H1 (cell line): ENCODE results near the gene TMEM120A. TPM values are rescaled to one million over a fixed set of nuclear protein-coding genes. Genes with fewer than 3 reads are reported as not detected.
"Not testable (repeated sequence)": the region's sequence is repeated elsewhere in the genome, so short reads cannot be mapped to it uniquely, and the experiment has no call there.

Experiments used
- CTCF ChIA-PET: fragments of 300-600 bp; sonication (Branson Sonifier 250); formaldehyde crosslinking; loops from one replicate; lab custom pipeline; 2021; ENCODE audit not compliant: partially characterized antibody; lab: Charles Lee
- POLR2A ChIA-PET: fragments of 300-600 bp; sonication (Branson Sonifier 250); formaldehyde crosslinking; loops from one replicate; lab custom pipeline; 2021; ENCODE audit warnings: inconsistent platforms; ENCODE audit not compliant: partially characterized antibody; lab: Charles Lee
- DNase-seq, 2 experiments: peaks; one replicate each; pipeline versions ENCODE4 v3.0.0 to v3.0.0-alpha.2; 2010 to 2022; ENCODE audit warnings: low spot score in 2 of 2, low read depth in 1 of 2, mixed read lengths in 1 of 2
- FAIRE-seq: peaks from 2 replicates; lab custom pipeline; 2011; peaks lifted over from hg19 to GRCh38; lab: Jason Lieb, UNC
- H2AFZ ChIP-seq: 2 replicates; pipeline ENCODE4 v1.8.1; 2012; ENCODE audit warnings: low read length, inconsistent platforms
- H2AK5ac ChIP-seq: 2 replicates; pipeline ENCODE4 v1.6.1; 2013; ENCODE audit warnings: low read depth, low read length
- H2BK120ac ChIP-seq: replicated peaks from 2 replicates; pipeline ENCODE3; 2013; ENCODE audit warnings: low read depth, low read length, inconsistent platforms
- H2BK12ac ChIP-seq: 2 replicates; pipeline ENCODE4 v1.6.1; 2013; ENCODE audit warnings: low read depth, low read length
- H2BK15ac ChIP-seq: 2 replicates; pipeline ENCODE4 v1.6.1; 2013; ENCODE audit warnings: low read length
- H2BK20ac ChIP-seq: 2 replicates; pipeline ENCODE4 v1.6.1; 2013; ENCODE audit warnings: low read length
- H2BK5ac ChIP-seq: 2 replicates; pipeline ENCODE4 v1.6.1; 2013; ENCODE audit warnings: low read depth, low read length
- H3K14ac ChIP-seq: 2 replicates; pipeline ENCODE4 v1.6.1; 2013; ENCODE audit warnings: inconsistent platforms; ENCODE audit not compliant: insufficient read length
- H3K18ac ChIP-seq: 2 replicates; pipeline ENCODE4 v1.6.1; 2013; ENCODE audit warnings: low read length; ENCODE audit errors: extremely low read depth
- H3K23ac ChIP-seq: 2 replicates; pipeline ENCODE4 v1.6.1; 2013; ENCODE audit warnings: inconsistent platforms; ENCODE audit not compliant: insufficient read length
- H3K23me2 ChIP-seq: 2 replicates; pipeline ENCODE4 v1.6.1; 2013; ENCODE audit warnings: low read depth, low read length
- H3K27ac ChIP-seq: 2 replicates; pipeline ENCODE4 v1.6.1; 2011; ENCODE audit warnings: low read depth, low read length, inconsistent platforms
- H3K27me3 ChIP-seq, 4 experiments: replicated peaks in 1 of 4; 1 replicate in 1 of 4; 2 replicates in 3 of 4; pipeline versions ENCODE4 v1.6.1 to v1.8.1; 2011 to 2013; ENCODE audit warnings: low read length in 3 of 4, mild to moderate bottlenecking in 3 of 4, inconsistent platforms in 2 of 4, mixed read lengths in 2 of 4, moderate library complexity in 1 of 4; ENCODE audit not compliant: control insufficient read depth in 3 of 4, insufficient read depth in 3 of 4; ENCODE audit errors: extremely low read depth in 1 of 4
- H3K36me3 ChIP-seq, 4 experiments: 2 replicates each; pipeline versions ENCODE4 v1.6.1 to v1.8.1; 2011 to 2013; ENCODE audit warnings: mild to moderate bottlenecking in 4 of 4, low read length in 3 of 4, moderate library complexity in 2 of 4, control low read depth in 1 of 4, inconsistent platforms in 1 of 4; ENCODE audit not compliant: insufficient read depth in 4 of 4, control insufficient read depth in 2 of 4
- H3K4ac ChIP-seq: replicated peaks from 2 replicates; pipeline ENCODE3; 2013; ENCODE audit warnings: low read length, low read depth, mixed read lengths, inconsistent platforms; ENCODE audit not compliant: insufficient read length
- H3K4me1 ChIP-seq, 4 experiments: replicated peaks in 1 of 4; 1 replicate in 1 of 4; 2 replicates in 3 of 4; pipeline versions ENCODE4 v1.6.1 to v1.8.1; 2011 to 2013; ENCODE audit warnings: low read length in 3 of 4, inconsistent platforms in 2 of 4, mixed read lengths in 1 of 4; ENCODE audit not compliant: insufficient read depth in 4 of 4, control insufficient read depth in 3 of 4
- H3K4me2 ChIP-seq, 2 experiments: 2 replicates each; pipeline versions ENCODE4 v1.6.1 to v1.8.1; 2011 to 2013; ENCODE audit warnings: low read depth in 2 of 2, low read length in 2 of 2, control low read depth in 1 of 2, inconsistent platforms in 1 of 2, mild to moderate bottlenecking in 1 of 2; ENCODE audit not compliant: insufficient read depth in 1 of 2
- H3K4me3 ChIP-seq, 4 experiments: fragments of 200-600, 300-600 bp in 1 of 4; sonication (generic), shearing (Covaris generic), sonication (Bioruptor Twin) in 1 of 4; 2 replicates each; pipeline versions ENCODE4 v1.5.1 to v1.8.1; 2011 to 2016; ENCODE audit warnings: low read length in 4 of 4, low read depth in 3 of 4, control low read depth in 2 of 4, inconsistent platforms in 2 of 4, mild to moderate bottlenecking in 2 of 4, mixed read lengths in 1 of 4, moderate library complexity in 1 of 4; ENCODE audit not compliant: insufficient read depth in 2 of 4; ENCODE audit errors: extremely low read depth in 1 of 4
- H3K56ac ChIP-seq: replicated peaks from 2 replicates; pipeline ENCODE3; 2013; ENCODE audit warnings: low read depth, mild to moderate bottlenecking, mixed read lengths, low read length, inconsistent platforms; ENCODE audit not compliant: insufficient read length
- H3K79me1 ChIP-seq: 2 replicates; pipeline ENCODE4 v1.6.1; 2013; ENCODE audit warnings: low read depth, low read length, control low read depth
- H3K79me2 ChIP-seq, 2 experiments: 2 replicates each; pipeline versions ENCODE4 v1.6.1 to v1.8.1; 2012 to 2013; ENCODE audit warnings: low read length in 2 of 2, mild to moderate bottlenecking in 2 of 2, inconsistent platforms in 1 of 2; ENCODE audit not compliant: insufficient read depth in 2 of 2, control insufficient read depth in 1 of 2
- H3K9ac ChIP-seq, 4 experiments: replicated peaks in 1 of 4; 1 replicate in 1 of 4; 2 replicates in 3 of 4; pipeline versions ENCODE4 v1.6.1 to v1.8.1; 2011 to 2013; ENCODE audit warnings: low read depth in 3 of 4, low read length in 3 of 4, control low read depth in 2 of 4, mild to moderate bottlenecking in 2 of 4, moderate library complexity in 2 of 4, inconsistent platforms in 1 of 4; ENCODE audit errors: extremely low read depth in 1 of 4
- H3K9me3 ChIP-seq, 2 experiments: 2 replicates each; pipeline versions ENCODE4 v1.6.1 to v1.8.1; 2012 to 2013; ENCODE audit warnings: mild to moderate bottlenecking in 2 of 2, moderate library complexity in 2 of 2, control low read depth in 1 of 2, inconsistent platforms in 1 of 2, low read depth in 1 of 2, low read length in 1 of 2, mixed read lengths in 1 of 2; ENCODE audit not compliant: insufficient read depth in 2 of 2
- H4K20me1 ChIP-seq, 2 experiments: replicated peaks in 1 of 2; 2 replicates each; pipeline versions ENCODE3 to v1.8.1; 2011 to 2013; ENCODE audit warnings: inconsistent platforms in 2 of 2, low read length in 2 of 2, mild to moderate bottlenecking in 1 of 2; ENCODE audit not compliant: insufficient read depth in 2 of 2, control insufficient read depth in 1 of 2
- H4K5ac ChIP-seq: 2 replicates; pipeline ENCODE4 v1.6.1; 2013; ENCODE audit warnings: low read length, low read depth, mixed read lengths, inconsistent platforms; ENCODE audit not compliant: insufficient read length
- H4K8ac ChIP-seq: 2 replicates; pipeline ENCODE4 v1.8.0; 2013; ENCODE audit warnings: mild to moderate bottlenecking, moderate library complexity, low read length, inconsistent platforms; ENCODE audit not compliant: insufficient read depth; ENCODE audit errors: extremely low read depth
- H4K91ac ChIP-seq: replicated peaks from 2 replicates; pipeline ENCODE3; 2013; ENCODE audit warnings: low read length, mixed read lengths, inconsistent platforms; ENCODE audit not compliant: insufficient read length
- WGBS, 2 experiments: shearing (Covaris generic) in 1 of 2; methylation state at CpG; one replicate each; pipeline versions ENCODE4 v1.1.6 to v1.1.7; 2013 to 2015; ENCODE audit warnings: low lambda C conversion rate in 2 of 2, mixed read lengths in 2 of 2, inconsistent platforms in 1 of 2, low coverage in 1 of 2, missing lambda C conversion rate in 1 of 2; ENCODE audit not compliant: insufficient replicate concordance in 2 of 2, insufficient coverage in 1 of 2, insufficient read length in 1 of 2; ENCODE audit errors: extremely low coverage in 1 of 2, missing lambda C conversion rate in 1 of 2; 5-methylcytosine and 5-hydroxymethylcytosine counted together
- polyA plus RNA-seq, 7 experiments: library from polyadenylated mRNA; depleted of rRNA in 3 of 7; stranded (reverse) in 5 of 7; unstranded in 2 of 7; fragments of >200 nt in 5 of 7; fragments of 200-250 nt in 2 of 7; gene quantifications; 1 replicate in 5 of 7; 2 replicates in 1 of 7; 4 replicates in 1 of 7; pipeline versions ENCODE4 v1.2.1 to v1.2.3, GENCODE V29; 2011 to 2013; ENCODE audit warnings: missing spikeins in 2 of 7, mixed read lengths in 2 of 7
- total RNA-seq: library from RNA; stranded (reverse); fragmentation: NEBNext Ultra II Directional; extraction: Animal tissue kit (Norgen Biotek cat#: 25700); gene quantifications from 2 replicates; pipeline ENCODE4 v1.2.1, GENCODE V29; 2021

TMEM120A gene
- total and polyA plus RNA-seq, 2 of the 8 experiments (the other 6 are each of a cell fraction or from before 2014, with no cell fraction given), result 15.6 to 49.9 TPM

- H3K9me3 ChIP-seq, H2BK12ac ChIP-seq, H3K4me2 ChIP-seq, H4K91ac ChIP-seq, H4K8ac ChIP-seq, H3K9ac ChIP-seq, H4K5ac ChIP-seq, H3K23me2 ChIP-seq, H3K27me3 ChIP-seq, H2BK5ac ChIP-seq, H3K36me3 ChIP-seq, H3K4me3 ChIP-seq, H2BK20ac ChIP-seq, H3K23ac ChIP-seq, H3K14ac ChIP-seq, DNase-seq, H4K20me1 ChIP-seq, H2BK120ac ChIP-seq, H3K27ac ChIP-seq, FAIRE-seq, H3K4me1 ChIP-seq, H2AFZ ChIP-seq, H2AK5ac ChIP-seq, H3K79me1 ChIP-seq, H3K4ac ChIP-seq, H2BK15ac ChIP-seq, H3K18ac ChIP-seq, H3K56ac ChIP-seq, H3K79me2 ChIP-seq: not testable (repeated sequence)
- POLR2A ChIA-PET, result interaction anchor here (1.3 kb wide), 1 partner anchor 8 kb away, joined by 3 read pairs; no protein-coding TSS in a partner anchor
- WGBS, 2 experiments, result 98% methylated on average over 4 of the region's 4 CpGs; no CpG with 5 or more reads in 1 of the 2 experiments
- CTCF ChIA-PET, result interaction anchor here (1.6 to 2.3 kb wide), 2 partner anchors 15 to 35 kb away, joined by 6 to 7 read pairs; no protein-coding TSS in a partner anchor
These were observed 10.6 kb upstream of the TMEM120A start for GRCh38 chr7:76005004-76005403.
